HG03196 (cell line): ENCODE results near the gene RDM1.

Experiments
- ATAC-seq: cut with Tn5 transposase; IDR thresholded peaks from one replicate; pipeline ENCODE4 v1.9.1; 2021; ENCODE audit not compliant: unreplicated experiment

The RDM1 gene

DNA sequence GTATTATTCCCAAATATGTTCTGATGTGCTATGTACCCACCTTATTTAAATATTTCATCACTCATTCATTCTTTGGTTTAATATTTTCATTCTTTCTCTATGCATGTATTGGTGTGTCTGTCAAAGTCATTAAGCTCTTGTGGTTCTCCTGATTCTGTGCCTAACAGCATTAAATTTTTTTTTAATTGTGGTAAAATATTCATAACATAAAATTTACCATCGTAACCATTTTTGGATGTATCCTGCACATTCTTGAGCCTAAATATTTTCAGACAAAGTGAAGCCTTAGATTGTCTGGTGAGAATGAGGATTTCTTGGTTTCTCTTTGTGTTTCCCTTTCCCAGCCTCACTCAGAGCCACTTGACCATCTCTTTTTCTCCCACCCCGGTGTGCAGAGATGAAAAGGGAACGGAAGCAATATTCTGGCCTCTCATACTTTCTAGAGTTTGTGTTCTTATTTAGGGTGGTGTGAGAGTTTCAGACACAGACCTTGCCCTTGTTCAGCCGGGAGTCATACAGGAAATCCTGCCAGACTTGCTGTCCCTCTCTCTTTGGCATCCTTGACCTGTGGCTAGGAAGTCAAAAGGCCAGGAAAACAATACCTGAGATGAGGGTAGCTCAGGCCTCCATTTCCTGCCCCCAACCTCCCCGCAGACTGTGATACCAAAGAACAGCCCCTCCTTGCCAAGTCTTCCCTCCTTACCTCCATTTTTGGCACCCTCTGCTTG lies 55.3 kb downstream of the RDM1 start:
- no peak for ATAC-seq

DNA sequence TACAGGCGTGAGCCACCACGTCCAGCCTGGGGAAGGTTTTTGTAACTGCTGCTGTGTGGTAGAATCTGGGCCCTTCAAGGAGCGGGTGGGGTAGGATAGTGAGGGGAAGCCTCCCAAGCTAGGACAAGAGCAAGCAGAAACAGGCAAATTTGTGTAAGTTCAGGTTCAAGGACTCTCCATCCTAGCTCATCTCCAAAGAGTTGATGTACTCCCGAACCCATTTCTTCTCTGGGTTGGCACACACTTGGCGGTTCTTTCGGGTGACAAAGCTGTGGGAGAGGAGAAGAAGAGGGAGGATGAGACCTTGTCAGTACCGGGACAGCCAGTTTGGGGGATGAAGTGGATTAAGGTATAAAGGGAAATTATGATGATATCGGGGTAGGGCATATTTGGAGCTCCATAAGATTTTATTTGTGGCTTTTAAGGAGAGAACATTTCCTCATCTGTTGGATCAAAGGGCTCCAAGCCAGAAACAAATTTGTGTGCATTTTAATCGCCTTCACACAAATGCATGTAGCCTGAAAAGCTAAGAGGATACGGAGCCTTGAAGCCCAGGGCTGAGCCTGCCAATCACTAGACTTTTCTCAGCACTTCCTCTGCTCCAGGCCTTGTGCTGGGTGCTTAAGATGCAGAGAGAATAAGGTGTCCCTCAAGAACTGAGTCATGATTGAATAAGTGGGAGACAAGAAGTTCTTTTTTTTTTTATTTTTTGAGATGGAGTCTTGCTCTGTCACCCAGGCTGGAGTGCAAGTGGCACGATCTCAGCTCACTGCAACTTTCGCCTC lies 58.2 kb downstream of the RDM1 start:
- ATAC-seq, result no peak

DNA sequence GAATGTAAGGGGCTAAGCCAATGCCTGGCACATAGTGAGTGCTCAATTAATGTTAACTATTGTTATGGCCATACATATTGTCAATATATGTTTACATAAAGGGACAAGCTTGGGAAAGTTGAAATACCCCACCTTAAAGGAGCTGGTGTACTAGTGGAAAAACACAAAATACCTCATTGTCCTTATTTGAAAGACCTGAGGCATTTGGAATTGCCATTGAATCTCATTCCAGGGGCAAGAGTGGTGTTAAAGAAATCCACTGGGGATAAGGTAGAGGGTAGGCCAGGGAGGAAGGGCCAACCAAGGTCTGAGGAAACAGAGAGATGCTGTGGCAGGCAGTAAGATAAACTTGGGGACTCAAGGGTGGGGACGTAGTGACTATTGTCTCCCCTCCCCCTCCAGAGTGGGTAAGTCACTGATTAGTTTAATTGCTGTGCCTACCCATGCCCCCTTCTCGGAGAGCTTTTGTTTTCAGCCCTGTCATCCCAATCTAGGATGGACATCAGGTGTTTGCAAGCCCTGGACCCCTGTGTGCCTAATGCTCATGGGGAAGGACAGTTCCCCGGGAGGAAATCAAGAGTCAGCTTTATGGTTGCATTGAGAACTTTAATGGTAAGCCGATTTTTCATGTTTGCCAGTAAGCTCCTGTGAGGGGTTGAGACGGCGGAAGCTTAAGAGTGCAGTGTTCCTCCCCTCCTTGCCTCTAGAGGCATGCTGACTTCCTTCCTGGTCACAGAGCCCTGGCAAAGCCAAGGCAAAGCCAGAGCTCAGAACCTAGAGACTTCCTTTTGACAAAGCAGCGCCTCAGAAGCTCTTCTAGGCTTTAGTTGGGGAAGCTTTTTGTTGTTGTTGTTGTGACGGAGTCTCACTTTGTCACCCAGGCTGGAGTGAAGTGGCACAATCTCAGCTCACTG lies 59.4 kb downstream of the RDM1 start:
- no peak for ATAC-seq

DNA sequence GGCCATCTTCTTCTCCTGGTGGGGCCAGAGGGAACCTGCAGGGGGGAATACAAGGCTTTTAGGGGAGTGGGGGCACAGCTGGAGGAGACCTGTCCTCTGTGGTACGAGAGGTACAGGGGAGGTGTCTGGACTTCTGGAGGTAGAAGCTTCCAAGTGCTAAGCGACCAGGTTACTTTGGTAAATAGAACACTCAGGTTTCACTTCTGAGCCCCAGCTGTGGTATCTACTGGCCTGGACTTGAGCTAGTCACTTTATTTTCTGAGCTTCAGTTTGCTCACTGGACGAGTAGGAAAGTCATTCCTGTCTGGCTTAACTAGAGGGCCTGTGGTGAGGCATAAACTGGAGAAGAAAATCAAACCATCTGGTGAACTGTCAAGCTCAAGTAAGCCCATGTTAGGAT lies 61.8 kb downstream of the RDM1 start, which contains the start of gene HEATR9:
TSS of gene HEATR9 (minus strand) at position 155 of the 400 bp plus-strand sequence. CDS start at position 6, 149 bp downstream.
- no peak for ATAC-seq
